Mesothelial cell of epicardium (in vitro differentiated cells): ENCODE data around the gene PLEKHH2. TPM values are rescaled to one million over a fixed set of nuclear protein-coding genes. Genes with fewer than 3 reads are reported as not detected.
"Not testable (repeated sequence)": the region's sequence is repeated elsewhere in the genome, so short reads cannot be mapped to it uniquely, and the experiment has no call there.

Source experiments
- DNase-seq, 2 experiments: peaks; one replicate each; pipeline ENCODE4 v3.0.0; 2021; ENCODE audit warnings: low spot score in 2 of 2; ENCODE audit not compliant: unreplicated experiment in 2 of 2
- H3K27ac Mint-ChIP-seq: 2 replicates; pipeline ENCODE4 v1.8.0; 2021; ENCODE audit warnings: mixed read lengths
- H3K27me3 Mint-ChIP-seq: 2 replicates; pipeline ENCODE4 v1.8.0; 2021; ENCODE audit warnings: low read depth, mixed read lengths
- H3K36me3 Mint-ChIP-seq: 2 replicates; pipeline ENCODE4 v1.8.0; 2021; ENCODE audit warnings: mixed read lengths
- H3K4me1 Mint-ChIP-seq: 2 replicates; pipeline ENCODE4 v1.8.0; 2021; ENCODE audit warnings: mixed read lengths
- H3K4me3 Mint-ChIP-seq: 2 replicates; pipeline ENCODE4 v1.8.0; 2021; ENCODE audit warnings: mild to moderate bottlenecking, moderate library complexity, mixed read lengths
- H3K9me3 Mint-ChIP-seq: 2 replicates; pipeline ENCODE4 v1.8.0; 2021; ENCODE audit warnings: mixed read lengths
- CTCF ChIP-seq: fragments of 200-600 bp; sonication (generic); IDR thresholded peaks from one replicate; pipeline ENCODE4 v1.5.0; 2021; ENCODE audit warnings: antibody characterized with exemption; ENCODE audit not compliant: unreplicated experiment
- total RNA-seq: library from RNA; stranded (reverse); gene quantifications from 3 replicates; pipeline ENCODE4 v1.2.1, GENCODE V29; 2021

The PLEKHH2 gene
- total RNA-seq, 1 donor from 2014 or later = 12.0 TPM

GRCh38 chr2:43715300-43716098 is 78.4 kb downstream of the PLEKHH2 start:
- Mint-ChIP-seq H3K4me1 (no peaks in the 10 kb centered on the region), H3K36me3 (peaks cover 2% of the 10 kb centered on the region), H3K4me3 (no peak overlapping the region), H3K27ac (no peak overlapping the region), H3K27me3 (peaks cover 3% of the 10 kb centered on the region), H3K9me3 (no peaks in the 10 kb centered on the region)
- no peak for DNase-seq
- no peak for TF ChIP-seq CTCF

GRCh38 chr2:43717322-43717721 is 80.3 kb downstream of the PLEKHH2 start:
- H3K27me3 Mint-ChIP-seq = peaks cover 3% of the 10 kb centered on the region
- peaks cover 2% of the 10 kb centered on the region for H3K36me3 Mint-ChIP-seq
- no peak overlapping the region for H3K27ac Mint-ChIP-seq
- no peaks in the 10 kb centered on the region for H3K4me1 Mint-ChIP-seq
- H3K4me3 Mint-ChIP-seq = no peak overlapping the region
- TF ChIP-seq CTCF = no peak
- H3K9me3 Mint-ChIP-seq = no peaks in the 10 kb centered on the region
- DNase-seq = no peak

- peaks cover 2% of the 10 kb centered on the region for H3K36me3 Mint-ChIP-seq
- H3K4me3 Mint-ChIP-seq = no peak overlapping the region
- TF ChIP-seq CTCF = no peak
- no peaks in the 10 kb centered on the region for H3K9me3 Mint-ChIP-seq
- H3K27me3 Mint-ChIP-seq = peaks cover 3% of the 10 kb centered on the region
- H3K27ac Mint-ChIP-seq = no peak overlapping the region
- peaks cover 5% of the 10 kb centered on the region for H3K4me1 Mint-ChIP-seq
- DNase-seq = no peak
Measured at GRCh38 chr2:43718530-43719124, 81.6 kb downstream of the PLEKHH2 start.

GRCh38 chr2:43724728-43725526 is 87.9 kb downstream of the PLEKHH2 start:
- DNase-seq = no peak
- peak overlapping the region; percentile 94 for H3K27ac Mint-ChIP-seq
- TF ChIP-seq CTCF = no peak
- H3K4me1 Mint-ChIP-seq = peaks cover 23% of the 10 kb centered on the region
- peaks cover 2% of the 10 kb centered on the region for H3K36me3 Mint-ChIP-seq
- H3K4me3 Mint-ChIP-seq = peak overlapping the region; percentile 58
- H3K27me3 Mint-ChIP-seq = no peaks in the 10 kb centered on the region
- H3K9me3 Mint-ChIP-seq = no peaks in the 10 kb centered on the region

GRCh38 chr2:43725711-43726246 is 88.7 kb downstream of the PLEKHH2 start:
- Mint-ChIP-seq H3K27ac (peak overlapping the region; percentile 94), H3K36me3 (peaks cover 2% of the 10 kb centered on the region), H3K9me3 (no peaks in the 10 kb centered on the region), H3K27me3 (no peaks in the 10 kb centered on the region), H3K4me3 (no peak overlapping the region), H3K4me1 (peaks cover 23% of the 10 kb centered on the region)
- TF ChIP-seq CTCF = no peak
- DNase-seq = no peak

GRCh38 chr2:43726961-43727633 is 90.0 kb downstream of the PLEKHH2 start:
- not testable (repeated sequence) for DNase-seq, H3K36me3 Mint-ChIP-seq, H3K9me3 Mint-ChIP-seq, H3K4me3 Mint-ChIP-seq, H3K27ac Mint-ChIP-seq, H3K27me3 Mint-ChIP-seq
- H3K4me1 Mint-ChIP-seq = peaks cover 23% of the 10 kb centered on the region
